ENCODE data around the gene PNCK. TPM values are rescaled to one million over a fixed set of nuclear protein-coding genes. Genes with fewer than 3 reads are reported as not detected.
"Not testable (repeated sequence)": the region's sequence is repeated elsewhere in the genome, so short reads cannot be mapped to it uniquely, and the experiment has no call there.

Gene PNCK
- total and polyA plus RNA-seq, 2 donors: 2.4 to 8.2 TPM

DNA sequence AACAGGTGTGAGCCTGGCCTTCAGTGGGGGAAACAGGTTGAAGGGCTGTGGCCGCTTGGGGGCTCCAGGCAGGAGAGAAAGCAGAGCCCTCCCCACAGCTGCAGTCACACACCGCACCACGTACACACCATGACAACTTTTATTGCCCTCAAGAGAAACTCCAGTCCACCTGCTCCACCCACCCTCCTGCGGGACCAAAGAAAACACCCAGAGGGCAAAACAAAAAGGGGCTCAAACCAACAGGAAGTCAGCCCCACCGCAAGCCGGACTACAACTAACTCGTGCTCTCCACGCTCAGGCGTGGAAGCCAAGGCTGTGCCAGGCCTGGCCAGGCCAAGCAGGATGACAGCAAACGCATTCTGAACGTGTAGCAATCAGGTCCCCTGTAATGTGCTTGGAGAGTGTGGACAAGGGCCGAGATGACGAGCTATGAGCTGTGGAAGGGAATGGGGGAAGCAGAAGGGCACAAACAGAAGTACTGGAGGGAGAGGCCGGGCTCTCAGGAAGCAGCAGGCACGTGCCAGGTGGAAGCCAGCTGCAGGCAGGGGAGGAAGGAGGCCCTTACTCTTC lies 26.8 kb upstream of the PNCK start:
- H3K27me3 ChIP-seq (ENCODE audit: control insufficient read depth in 2 of 2, insufficient read depth in 1 of 2, low read length in 1 of 2): no peaks in the 10 kb centered on the region
- peaks cover 15 to 54% of the 10 kb centered on the region in 2 donors for H3K36me3 ChIP-seq (ENCODE audit: control insufficient read depth in 2 of 2, insufficient read depth in 2 of 2, low read length in 1 of 2)
- no peaks in the 10 kb centered on the region for H3K9me3 ChIP-seq (ENCODE audit: control insufficient read depth in 2 of 2, insufficient read depth in 1 of 2, low read length in 1 of 2)
- H3K27ac ChIP-seq (ENCODE audit: low read depth in 1 of 2, low read length in 1 of 2): no peak overlapping the region
- 95% methylated on average over 15 of the region's 15 CpGs for WGBS
- no peak for DNase-seq (ENCODE audit: low read depth in 6 of 9, low spot score in 9 of 9)
- no peak overlapping the region for H3K4me3 ChIP-seq (ENCODE audit: low read length in 2 of 2)
- H3K4me1 ChIP-seq (ENCODE audit: control insufficient read depth in 2 of 2, insufficient read depth in 2 of 2, low read length in 2 of 2): no peaks in the 10 kb centered on the region

DNA sequence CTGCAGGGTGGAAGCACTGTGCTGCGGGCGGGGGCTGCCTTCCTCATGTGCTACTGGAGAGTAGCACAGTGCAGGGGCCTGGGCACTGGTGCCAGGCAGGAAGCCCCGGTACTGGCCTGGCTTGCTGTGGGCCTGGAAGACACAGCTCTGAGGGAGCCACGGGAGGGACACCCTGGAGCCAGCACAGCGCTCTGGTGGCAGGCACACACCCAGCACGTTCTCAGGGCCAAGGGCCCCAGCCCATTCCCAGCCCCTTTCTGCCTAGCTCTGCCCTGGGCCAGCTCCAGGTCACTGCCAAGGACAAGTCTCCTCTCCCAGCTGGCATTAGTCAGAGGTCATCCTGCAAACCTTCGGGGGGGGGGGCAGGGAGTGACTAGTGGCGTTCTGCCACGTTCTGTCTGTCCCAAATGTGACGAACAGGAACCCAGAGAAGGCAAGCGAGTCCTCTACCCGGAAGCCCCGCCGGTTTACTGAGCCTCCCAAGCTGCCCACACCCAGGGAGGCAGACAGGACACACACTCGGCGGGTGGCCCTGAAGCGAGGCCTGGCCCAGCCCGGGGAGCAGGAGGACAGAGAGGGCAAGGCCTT lies 26.3 kb upstream of the PNCK start:
- H3K27ac ChIP-seq (ENCODE audit: low read depth in 1 of 2, low read length in 1 of 2); H3K4me1 ChIP-seq (ENCODE audit: control insufficient read depth in 2 of 2, insufficient read depth in 2 of 2, low read length in 2 of 2); DNase-seq (ENCODE audit: low read depth in 6 of 9, low spot score in 9 of 9); H3K9me3 ChIP-seq (ENCODE audit: control insufficient read depth in 2 of 2, insufficient read depth in 1 of 2, low read length in 1 of 2); H3K27me3 ChIP-seq (ENCODE audit: control insufficient read depth in 2 of 2, insufficient read depth in 1 of 2, low read length in 1 of 2); H3K4me3 ChIP-seq (ENCODE audit: low read length in 2 of 2): not testable (repeated sequence)
- WGBS: 94% methylated on average over 18 of the region's 18 CpGs
- peaks cover 15 to 55% of the 10 kb centered on the region in 2 donors for H3K36me3 ChIP-seq (ENCODE audit: control insufficient read depth in 2 of 2, insufficient read depth in 2 of 2, low read length in 1 of 2)

DNA sequence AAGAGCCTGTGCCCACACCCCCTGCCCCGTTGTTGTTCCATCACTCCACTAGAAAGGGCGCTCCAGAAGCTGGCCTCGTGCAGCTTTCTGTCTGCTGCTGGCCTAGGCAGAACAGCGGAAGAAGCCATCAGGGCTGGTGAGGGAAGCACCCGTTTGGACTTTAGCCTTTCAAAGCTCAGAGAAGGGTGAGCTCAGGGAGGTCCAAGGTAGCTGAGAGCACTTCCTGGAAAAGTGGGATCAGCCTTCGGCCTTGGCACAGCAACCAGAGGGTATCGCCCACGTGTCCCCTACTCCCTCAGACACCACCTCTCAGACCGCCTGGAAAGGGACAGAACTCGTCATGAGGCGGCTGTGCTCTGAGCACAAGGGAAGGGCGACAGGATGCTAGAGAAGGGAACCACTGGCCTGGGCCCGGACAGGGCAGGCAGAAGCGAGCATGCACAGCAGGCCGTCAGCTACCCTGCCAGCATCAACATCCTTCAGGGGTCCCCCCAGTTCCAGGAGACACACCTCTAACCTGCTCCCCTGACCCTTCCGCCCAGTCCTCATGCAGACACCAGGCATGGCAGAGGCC lies 25.7 kb upstream of the PNCK start:
- not testable (repeated sequence) for H3K9me3 ChIP-seq (ENCODE audit: control insufficient read depth in 2 of 2, insufficient read depth in 1 of 2, low read length in 1 of 2); H3K4me3 ChIP-seq (ENCODE audit: low read length in 2 of 2); H3K4me1 ChIP-seq (ENCODE audit: control insufficient read depth in 2 of 2, insufficient read depth in 2 of 2, low read length in 2 of 2); DNase-seq (ENCODE audit: low read depth in 6 of 9, low spot score in 9 of 9); H3K27me3 ChIP-seq (ENCODE audit: control insufficient read depth in 2 of 2, insufficient read depth in 1 of 2, low read length in 1 of 2); H3K27ac ChIP-seq (ENCODE audit: low read depth in 1 of 2, low read length in 1 of 2)
- peaks cover 15 to 52% of the 10 kb centered on the region in 2 donors for H3K36me3 ChIP-seq (ENCODE audit: control insufficient read depth in 2 of 2, insufficient read depth in 2 of 2, low read length in 1 of 2)
- 97% methylated on average over 16 of the region's 16 CpGs for WGBS

DNA sequence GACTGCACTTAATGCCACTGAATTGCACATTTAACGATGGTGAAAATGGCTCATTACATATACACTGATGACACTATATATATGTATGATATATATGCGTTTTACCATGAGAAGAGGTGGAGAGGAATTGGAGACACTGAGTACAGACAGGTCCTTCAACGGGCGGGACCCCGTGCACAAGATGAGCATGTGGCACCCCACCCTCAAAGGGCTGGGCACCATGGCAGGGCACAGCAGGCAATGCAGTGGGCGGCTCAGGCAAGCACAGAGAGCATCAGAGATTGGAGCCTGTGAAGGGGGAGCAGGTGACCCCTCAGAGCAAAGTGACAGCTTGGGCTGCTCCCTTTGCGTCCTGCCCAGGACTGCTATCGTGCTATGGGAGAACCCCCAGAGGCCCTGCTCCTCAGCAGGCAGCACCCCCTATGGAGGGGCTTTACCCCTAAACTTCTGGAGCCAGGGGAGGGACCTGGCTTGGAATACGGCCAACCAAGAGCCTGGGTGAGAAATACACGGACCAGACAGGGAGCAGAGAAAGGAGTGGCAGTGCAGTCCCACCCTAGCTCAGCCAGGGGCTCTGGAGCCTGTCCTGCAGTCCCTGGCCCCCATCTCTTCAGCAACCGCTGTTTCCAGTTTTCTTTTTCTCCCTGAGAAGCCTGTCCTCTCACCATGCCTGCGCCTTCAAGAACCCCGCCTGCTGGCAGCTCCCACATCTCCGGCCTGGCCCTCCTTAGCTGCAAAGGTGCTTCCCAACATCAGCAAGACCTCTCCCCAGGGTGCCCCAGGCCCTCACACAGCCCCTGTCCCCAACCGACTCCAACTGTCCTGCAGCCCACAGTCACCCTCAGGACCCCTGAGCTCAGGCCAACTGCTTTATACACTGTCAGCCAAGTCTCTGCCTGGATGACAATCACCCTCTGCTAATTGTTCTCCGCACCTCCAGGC lies 24.6 kb upstream of the PNCK start:
- peaks cover 15 to 42% of the 10 kb centered on the region in 2 donors for H3K36me3 ChIP-seq (ENCODE audit: control insufficient read depth in 2 of 2, insufficient read depth in 2 of 2, low read length in 1 of 2)
- DNase-seq (ENCODE audit: low read depth in 6 of 9, low spot score in 9 of 9): no peak
- 97% methylated on average over 14 of the region's 16 CpGs for WGBS
- no peaks in the 10 kb centered on the region for H3K27me3 ChIP-seq (ENCODE audit: control insufficient read depth in 2 of 2, insufficient read depth in 1 of 2, low read length in 1 of 2)
- H3K9me3 ChIP-seq (ENCODE audit: control insufficient read depth in 2 of 2, insufficient read depth in 1 of 2, low read length in 1 of 2): no peaks in the 10 kb centered on the region
- no peak overlapping the region for H3K4me3 ChIP-seq (ENCODE audit: low read length in 2 of 2)
- H3K4me1 ChIP-seq (ENCODE audit: control insufficient read depth in 2 of 2, insufficient read depth in 2 of 2, low read length in 2 of 2): no peaks in the 10 kb centered on the region
- no peak overlapping the region for H3K27ac ChIP-seq (ENCODE audit: low read depth in 1 of 2, low read length in 1 of 2)

DNA sequence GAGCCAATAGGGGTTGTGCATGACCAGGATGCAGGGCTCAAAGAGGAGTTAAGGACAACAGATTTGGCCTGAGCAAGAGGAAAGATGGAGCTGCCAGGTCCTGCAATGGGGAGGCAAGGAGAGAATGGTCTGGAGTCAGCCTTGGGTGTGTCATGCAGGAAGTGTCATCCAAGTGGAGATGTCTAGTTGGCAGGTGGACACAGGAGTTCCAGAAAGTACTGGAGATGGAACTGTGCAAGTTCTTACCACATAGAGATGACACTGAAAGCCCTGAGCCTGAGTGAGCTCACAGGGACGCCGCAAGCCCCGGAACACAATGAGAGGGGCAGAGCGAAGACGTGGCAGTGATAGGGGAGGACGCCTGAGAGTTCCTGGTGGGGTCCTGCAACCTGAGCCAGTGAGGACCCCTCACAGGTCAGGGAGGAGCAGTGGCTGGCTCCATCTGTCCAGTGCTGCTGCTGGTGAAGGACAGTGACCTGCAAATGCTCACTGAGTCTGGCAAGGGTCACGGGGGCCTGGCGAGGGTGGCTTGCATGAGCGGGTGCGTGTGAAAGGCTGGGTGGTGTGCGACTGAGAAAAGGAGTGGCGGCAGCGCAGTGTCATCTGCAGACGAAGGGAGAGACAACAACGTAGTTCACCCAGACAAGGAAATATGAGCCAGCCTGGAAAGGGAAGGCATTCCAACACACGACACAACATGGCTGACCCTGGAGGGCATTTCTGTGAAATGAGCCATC lies 23.5 kb upstream of the PNCK start:
- not testable (repeated sequence) for H3K27ac ChIP-seq (ENCODE audit: low read depth in 1 of 2, low read length in 1 of 2); H3K4me1 ChIP-seq (ENCODE audit: control insufficient read depth in 2 of 2, insufficient read depth in 2 of 2, low read length in 2 of 2); H3K9me3 ChIP-seq (ENCODE audit: control insufficient read depth in 2 of 2, insufficient read depth in 1 of 2, low read length in 1 of 2); H3K4me3 ChIP-seq (ENCODE audit: low read length in 2 of 2); DNase-seq (ENCODE audit: low read depth in 6 of 9, low spot score in 9 of 9); H3K27me3 ChIP-seq (ENCODE audit: control insufficient read depth in 2 of 2, insufficient read depth in 1 of 2, low read length in 1 of 2)
- WGBS: 98% methylated on average over 16 of the region's 16 CpGs
- peaks cover 15 to 32% of the 10 kb centered on the region in 2 donors for H3K36me3 ChIP-seq (ENCODE audit: control insufficient read depth in 2 of 2, insufficient read depth in 2 of 2, low read length in 1 of 2)

DNA sequence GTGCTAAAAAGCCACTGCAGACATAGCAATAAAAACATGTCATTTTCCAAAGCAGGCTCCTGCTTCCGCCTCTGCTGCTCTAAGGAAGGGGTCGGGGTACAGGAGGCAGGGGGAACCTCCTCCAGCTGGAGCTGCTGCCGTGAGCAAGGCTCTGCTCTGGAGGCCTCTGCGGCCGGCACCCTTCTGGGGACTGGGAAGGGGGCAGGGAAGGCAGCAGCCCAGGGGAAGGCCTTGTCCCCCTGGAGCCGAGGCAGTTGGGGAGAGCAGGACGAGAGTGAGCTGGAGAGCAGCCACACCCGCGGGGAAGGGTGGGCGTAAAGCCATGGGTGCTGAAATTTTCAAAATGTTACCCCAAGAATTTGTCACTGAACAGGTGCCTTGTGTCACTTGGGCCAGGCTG lies 22.9 kb upstream of the PNCK start:
- H3K9me3 ChIP-seq (ENCODE audit: control insufficient read depth in 2 of 2, insufficient read depth in 1 of 2, low read length in 1 of 2); H3K4me1 ChIP-seq (ENCODE audit: control insufficient read depth in 2 of 2, insufficient read depth in 2 of 2, low read length in 2 of 2); DNase-seq (ENCODE audit: low read depth in 6 of 9, low spot score in 9 of 9); H3K27me3 ChIP-seq (ENCODE audit: control insufficient read depth in 2 of 2, insufficient read depth in 1 of 2, low read length in 1 of 2); H3K4me3 ChIP-seq (ENCODE audit: low read length in 2 of 2); H3K27ac ChIP-seq (ENCODE audit: low read depth in 1 of 2, low read length in 1 of 2): not testable (repeated sequence)
- peaks cover 12 to 26% of the 10 kb centered on the region in 2 donors for H3K36me3 ChIP-seq (ENCODE audit: control insufficient read depth in 2 of 2, insufficient read depth in 2 of 2, low read length in 1 of 2)
- 98% methylated on average over 10 of the region's 10 CpGs for WGBS

DNA sequence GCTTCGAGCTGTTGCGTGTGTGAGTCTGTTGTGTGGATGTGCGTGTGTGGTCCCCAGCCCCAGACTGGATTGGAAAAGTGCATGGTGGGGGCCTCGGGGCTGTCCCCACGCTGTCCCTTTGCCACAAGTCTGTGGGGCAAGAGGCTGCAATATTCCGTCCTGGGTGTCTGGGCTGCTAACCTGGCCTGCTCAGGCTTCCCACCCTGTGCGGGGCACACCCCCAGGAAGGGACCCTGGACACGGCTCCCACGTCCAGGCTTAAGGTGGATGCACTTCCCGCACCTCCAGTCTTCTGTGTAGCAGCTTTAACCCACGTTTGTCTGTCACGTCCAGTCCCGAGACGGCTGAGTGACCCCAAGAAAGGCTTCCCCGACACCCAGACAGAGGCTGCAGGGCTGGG lies 22.5 kb upstream of the PNCK start:
- Histone ChIP-seq H3K4me1 (ENCODE audit: control insufficient read depth in 2 of 2, insufficient read depth in 2 of 2, low read length in 2 of 2) (no peaks in the 10 kb centered on the region), H3K9me3 (ENCODE audit: control insufficient read depth in 2 of 2, insufficient read depth in 1 of 2, low read length in 1 of 2) (no peaks in the 10 kb centered on the region), H3K4me3 (ENCODE audit: low read length in 2 of 2) (no peak overlapping the region), H3K27me3 (ENCODE audit: control insufficient read depth in 2 of 2, insufficient read depth in 1 of 2, low read length in 1 of 2) (peaks cover 0 to 6% of the 10 kb centered on the region in 2 donors), H3K36me3 (ENCODE audit: control insufficient read depth in 2 of 2, insufficient read depth in 2 of 2, low read length in 1 of 2) (peaks cover 9 to 22% of the 10 kb centered on the region in 2 donors), H3K27ac (ENCODE audit: low read depth in 1 of 2, low read length in 1 of 2) (no peak overlapping the region)
- 96% methylated on average over 15 of the region's 15 CpGs for WGBS
- no peak for DNase-seq (ENCODE audit: low read depth in 6 of 9, low spot score in 9 of 9)

DNA sequence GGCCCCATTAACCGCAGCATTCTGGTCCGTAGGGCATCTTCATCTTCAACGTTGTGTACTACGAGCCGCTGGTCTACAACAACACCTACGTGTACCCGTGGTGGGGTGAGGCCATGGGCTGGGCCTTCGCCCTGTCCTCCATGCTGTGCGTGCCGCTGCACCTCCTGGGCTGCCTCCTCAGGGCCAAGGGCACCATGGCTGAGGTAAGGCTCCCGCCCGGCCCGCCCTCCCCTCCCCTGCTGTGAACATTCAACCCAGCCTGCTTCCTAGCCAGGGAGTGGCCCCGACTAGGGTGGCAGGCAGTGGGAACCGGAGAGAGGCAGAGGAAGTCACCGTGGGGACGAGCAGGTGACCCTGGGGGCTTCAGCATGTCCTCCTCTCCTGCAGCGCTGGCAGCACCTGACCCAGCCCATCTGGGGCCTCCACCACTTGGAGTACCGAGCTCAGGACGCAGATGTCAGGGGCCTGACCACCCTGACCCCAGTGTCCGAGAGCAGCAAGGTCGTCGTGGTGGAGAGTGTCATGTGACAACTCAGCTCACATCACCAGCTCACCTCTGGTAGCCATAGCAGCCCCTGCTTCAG lies 21.2 kb upstream of the PNCK start:
- Histone ChIP-seq H3K36me3 (ENCODE audit: control insufficient read depth in 2 of 2, insufficient read depth in 2 of 2, low read length in 1 of 2) (peaks cover 4 to 16% of the 10 kb centered on the region in 2 donors), H3K4me3 (ENCODE audit: low read length in 2 of 2) (no peak overlapping the region), H3K4me1 (ENCODE audit: control insufficient read depth in 2 of 2, insufficient read depth in 2 of 2, low read length in 2 of 2) (no peaks in the 10 kb centered on the region), H3K27ac (ENCODE audit: low read depth in 1 of 2, low read length in 1 of 2) (no peak overlapping the region), H3K27me3 (ENCODE audit: control insufficient read depth in 2 of 2, insufficient read depth in 1 of 2, low read length in 1 of 2) (peaks cover 1 to 19% of the 10 kb centered on the region in 2 donors), H3K9me3 (ENCODE audit: control insufficient read depth in 2 of 2, insufficient read depth in 1 of 2, low read length in 1 of 2) (no peaks in the 10 kb centered on the region)
- no peak for DNase-seq (ENCODE audit: low read depth in 6 of 9, low spot score in 9 of 9)
- 96% methylated on average over 23 of the region's 23 CpGs for WGBS

All from thymus (tissue), 11 donors.